HG02642 (cell line): ENCODE measurements around the gene ANKRD30A.
"Not testable (repeated sequence)": the region's sequence is repeated elsewhere in the genome, so short reads cannot be mapped to it uniquely, and the experiment has no call there.

Experiments
- ATAC-seq: cut with Tn5 transposase; IDR thresholded peaks from one replicate; pipeline ENCODE4 v1.9.1; 2021; ENCODE audit warnings: mild to moderate bottlenecking; ENCODE audit not compliant: unreplicated experiment, poor library complexity

ANKRD30A gene, protein sequence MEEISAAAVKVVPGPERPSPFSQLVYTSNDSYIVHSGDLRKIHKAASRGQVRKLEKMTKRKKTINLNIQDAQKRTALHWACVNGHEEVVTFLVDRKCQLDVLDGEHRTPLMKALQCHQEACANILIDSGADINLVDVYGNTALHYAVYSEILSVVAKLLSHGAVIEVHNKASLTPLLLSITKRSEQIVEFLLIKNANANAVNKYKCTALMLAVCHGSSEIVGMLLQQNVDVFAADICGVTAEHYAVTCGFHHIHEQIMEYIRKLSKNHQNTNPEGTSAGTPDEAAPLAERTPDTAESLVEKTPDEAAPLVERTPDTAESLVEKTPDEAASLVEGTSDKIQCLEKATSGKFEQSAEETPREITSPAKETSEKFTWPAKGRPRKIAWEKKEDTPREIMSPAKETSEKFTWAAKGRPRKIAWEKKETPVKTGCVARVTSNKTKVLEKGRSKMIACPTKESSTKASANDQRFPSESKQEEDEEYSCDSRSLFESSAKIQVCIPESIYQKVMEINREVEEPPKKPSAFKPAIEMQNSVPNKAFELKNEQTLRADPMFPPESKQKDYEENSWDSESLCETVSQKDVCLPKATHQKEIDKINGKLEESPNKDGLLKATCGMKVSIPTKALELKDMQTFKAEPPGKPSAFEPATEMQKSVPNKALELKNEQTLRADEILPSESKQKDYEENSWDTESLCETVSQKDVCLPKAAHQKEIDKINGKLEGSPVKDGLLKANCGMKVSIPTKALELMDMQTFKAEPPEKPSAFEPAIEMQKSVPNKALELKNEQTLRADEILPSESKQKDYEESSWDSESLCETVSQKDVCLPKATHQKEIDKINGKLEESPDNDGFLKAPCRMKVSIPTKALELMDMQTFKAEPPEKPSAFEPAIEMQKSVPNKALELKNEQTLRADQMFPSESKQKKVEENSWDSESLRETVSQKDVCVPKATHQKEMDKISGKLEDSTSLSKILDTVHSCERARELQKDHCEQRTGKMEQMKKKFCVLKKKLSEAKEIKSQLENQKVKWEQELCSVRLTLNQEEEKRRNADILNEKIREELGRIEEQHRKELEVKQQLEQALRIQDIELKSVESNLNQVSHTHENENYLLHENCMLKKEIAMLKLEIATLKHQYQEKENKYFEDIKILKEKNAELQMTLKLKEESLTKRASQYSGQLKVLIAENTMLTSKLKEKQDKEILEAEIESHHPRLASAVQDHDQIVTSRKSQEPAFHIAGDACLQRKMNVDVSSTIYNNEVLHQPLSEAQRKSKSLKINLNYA (N-terminal part only)

DNA sequence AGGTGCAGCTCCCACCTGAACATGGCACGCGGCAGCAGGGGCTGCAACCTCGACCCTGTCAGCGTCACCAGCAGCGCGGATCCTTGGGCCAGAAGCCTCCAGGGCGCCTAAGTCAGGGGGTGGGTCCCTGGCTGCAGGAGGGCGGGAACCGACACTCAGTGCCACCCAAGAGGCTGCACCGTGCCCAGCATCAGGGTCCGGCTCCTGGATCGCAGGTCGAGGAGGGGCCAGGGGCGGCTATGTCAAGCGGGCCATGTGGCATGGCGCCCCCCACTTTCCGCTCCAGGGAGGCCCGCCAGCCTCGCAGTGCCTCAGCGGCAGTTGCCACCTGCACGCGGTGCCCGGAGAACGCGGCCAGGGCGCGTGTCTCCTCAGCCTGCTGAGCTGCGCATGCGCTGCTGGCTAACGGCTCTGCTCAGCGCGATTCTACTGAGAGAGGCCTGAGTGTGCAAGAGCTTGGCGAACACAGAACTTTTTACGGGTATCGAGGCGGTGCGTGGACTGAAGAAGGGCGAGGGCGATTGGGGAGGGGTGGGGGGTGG, at the start of gene ANKRD30A:
Gene ANKRD30A, plus strand, starts transcription at position 408 of the 542 bp plus-strand sequence. CDS start 190 bp downstream, outside the sequence.
- no peak for ATAC-seq

DNA sequence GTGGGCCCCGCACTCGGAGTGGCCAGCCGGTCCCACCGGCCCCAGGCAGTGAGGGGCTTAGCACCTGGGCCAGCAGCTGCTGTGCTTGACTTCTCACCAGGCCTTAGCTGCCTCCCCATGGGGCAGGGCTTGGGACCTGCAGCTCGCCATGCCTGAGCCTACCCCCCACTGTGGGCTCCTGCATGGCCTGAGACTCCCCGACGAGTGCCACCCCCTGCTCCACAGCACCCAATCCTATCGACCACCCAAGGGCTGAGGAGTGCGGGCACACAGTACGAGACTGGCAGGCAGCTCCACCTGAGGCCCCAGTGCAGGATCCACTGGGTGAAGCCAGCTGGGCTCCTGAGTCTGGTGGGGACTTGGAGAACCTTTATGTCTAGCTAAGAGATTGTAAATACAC, 49.3 kb upstream of the ANKRD30A start:
- not testable (repeated sequence) for ATAC-seq

DNA sequence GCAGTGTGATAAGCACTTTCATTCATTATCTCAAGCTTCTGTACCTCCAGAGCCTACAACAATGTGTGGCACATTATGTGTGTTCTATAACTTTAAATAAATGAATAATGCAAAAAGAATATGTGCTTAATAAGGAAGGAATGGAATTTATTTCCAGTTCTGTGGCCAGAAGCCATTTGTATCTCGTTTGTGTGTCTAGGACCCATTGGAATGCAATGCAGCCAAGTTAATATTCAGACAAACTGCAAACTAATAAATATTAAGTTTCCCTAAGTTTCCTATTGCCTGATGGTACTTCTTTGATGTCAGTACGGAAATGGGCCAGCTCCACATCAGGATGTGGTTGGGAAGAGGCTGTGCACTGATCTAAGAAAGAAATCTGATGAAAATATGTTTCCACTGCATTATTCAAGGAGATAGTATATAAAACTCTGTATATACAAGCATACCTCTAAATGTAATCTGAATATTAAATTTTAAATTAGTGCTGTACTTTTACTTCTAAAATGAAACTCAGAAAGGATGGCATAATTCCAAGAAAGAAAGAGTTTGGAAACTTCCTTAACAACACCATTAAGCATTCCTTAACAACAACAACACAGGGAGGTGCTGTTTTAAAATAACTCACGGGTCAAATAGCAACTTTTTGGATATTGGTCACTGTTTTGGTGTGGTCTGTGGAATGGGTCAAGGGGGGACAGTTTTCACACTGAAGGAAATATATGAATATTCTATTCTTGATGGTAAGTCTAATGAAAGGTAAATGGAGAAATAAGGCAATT, 29.4 kb upstream of the ANKRD30A start:
- no peak for ATAC-seq

DNA sequence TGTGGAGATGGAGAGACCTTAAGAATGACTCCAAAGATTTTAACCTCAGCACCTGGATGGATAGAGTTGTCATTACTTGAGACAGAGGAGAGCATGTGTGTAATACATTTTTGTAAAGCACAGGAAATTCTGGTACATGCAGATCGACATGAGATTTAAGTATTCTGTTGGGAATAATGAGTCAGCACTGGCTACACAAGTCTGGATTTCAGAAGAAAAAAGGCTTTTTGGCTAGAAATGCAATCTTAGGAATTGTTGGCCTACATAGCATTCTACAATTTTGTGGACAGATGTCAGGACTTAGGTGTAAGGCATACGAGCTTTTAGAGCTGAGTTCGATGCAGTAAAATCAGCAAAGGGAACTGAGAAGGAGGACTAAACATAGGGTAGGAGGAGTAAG, 24.1 kb upstream of the ANKRD30A start:
- no peak for ATAC-seq

DNA sequence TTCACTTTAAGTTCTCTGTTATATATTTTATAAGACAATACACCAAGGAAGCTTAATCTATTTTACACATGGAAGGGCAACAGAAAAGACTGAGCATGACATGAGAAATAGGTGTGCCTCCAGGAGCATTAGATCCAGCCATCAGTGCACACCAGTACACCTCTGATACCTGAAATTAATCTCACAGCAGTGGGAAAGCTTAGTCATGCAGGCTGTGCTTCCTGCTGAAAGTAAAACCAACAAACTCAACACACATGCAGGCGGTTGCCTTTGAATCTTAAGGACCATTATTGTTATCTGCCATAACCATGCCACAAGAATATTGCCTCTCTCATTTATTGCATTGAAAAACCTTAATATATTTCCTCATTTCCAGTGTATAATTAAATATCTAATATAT, 16.4 kb upstream of the ANKRD30A start:
- no peak for ATAC-seq

DNA sequence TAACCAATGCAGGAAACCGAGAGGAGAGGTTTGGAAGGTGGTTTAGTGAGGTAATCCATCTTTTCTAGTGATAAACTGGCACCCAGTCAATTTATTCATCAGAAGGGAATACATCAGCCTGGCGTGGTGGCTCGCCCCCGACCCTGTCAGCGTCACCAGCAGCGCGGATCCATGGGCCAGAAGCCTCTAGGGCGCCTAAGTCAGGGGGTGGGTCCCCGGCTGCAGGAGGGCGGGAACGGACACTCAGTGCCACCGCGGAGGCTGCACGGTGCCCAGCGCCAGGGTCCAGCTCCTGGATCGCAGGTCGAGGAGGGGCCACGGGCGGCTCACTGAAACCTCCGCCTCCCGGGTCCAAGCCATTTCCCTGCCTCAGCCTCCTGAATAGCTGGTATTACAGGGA, 866 bp upstream of the ANKRD30A start:
- ATAC-seq = no peak

DNA sequence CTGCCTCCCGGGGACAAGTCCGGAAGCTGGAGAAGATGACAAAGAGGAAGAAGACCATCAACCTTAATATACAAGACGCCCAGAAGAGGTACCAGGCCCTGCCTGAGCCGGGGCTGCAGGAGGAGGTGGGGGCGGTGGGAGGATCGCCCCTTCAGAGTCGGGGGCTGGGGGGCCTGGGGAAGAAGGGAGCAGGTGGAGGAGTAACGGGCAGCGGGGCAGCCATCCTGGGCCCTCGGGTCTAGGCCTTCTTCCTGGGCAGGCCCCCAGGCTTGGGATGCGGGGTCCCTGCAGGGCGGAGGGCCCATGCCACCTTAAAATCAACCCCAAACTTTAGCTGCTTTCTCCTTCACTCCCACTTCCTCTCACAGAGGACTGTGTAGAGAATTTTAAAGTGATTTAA, 523 bp downstream of the ANKRD30A start:
- ATAC-seq = no peak

DNA sequence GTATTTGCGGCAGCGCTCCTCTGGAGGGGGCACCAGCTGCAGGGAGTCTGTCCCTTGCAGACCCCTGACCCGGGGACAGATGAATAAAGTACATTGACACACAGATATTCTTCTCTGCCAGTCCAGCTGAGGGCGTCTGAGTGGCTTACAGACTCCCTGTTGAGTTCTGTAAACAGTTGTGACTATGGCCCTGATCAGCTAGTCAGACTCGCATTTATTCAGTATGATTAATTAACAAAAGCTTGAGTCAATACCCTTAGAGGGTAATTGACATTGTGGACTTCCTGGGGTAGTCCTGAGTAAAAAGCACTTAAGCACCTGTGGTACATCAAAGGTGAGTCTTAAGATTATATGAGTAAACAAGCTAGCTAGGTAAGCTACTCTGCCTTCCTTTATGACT, 21.0 kb downstream of the ANKRD30A start:
- no peak for ATAC-seq

DNA sequence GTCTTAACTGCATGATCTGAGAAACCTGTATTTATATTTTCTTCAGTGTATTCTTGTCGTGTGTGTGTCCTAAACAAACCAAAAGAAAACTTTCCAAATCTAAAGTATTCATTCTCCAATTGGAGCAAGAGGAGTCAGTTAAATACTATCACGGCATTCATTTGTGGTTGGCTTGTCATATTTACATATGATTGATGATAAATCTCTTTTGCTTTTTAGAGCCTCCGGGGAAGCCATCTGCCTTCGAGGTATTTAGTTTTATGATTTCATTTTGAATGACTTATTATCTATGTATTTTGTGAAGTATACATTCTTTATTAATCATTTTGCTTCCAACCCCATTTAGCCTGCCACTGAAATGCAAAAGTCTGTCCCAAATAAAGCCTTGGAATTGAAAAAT, 37.0 kb downstream of the ANKRD30A start:
- not testable (repeated sequence) for ATAC-seq

DNA sequence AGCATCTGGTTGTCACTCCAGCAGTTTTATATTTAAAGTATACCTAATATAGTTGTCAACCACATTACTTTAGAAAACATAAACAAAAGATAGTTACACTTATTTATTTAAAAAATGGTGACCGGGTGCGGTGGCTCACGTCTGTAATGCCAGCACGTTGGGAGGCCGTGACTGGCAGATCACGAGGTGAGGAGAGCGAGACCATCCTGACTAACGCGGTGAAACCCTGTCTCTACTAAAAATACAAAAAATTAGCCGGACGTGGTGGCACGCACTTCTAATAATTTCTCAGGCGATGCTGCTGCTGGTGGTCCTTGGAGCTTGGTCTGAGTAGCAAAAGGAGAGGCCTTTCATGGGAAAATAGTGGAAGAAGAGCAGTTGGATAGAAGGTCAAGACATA, 46.5 kb downstream of the ANKRD30A start:
- not testable (repeated sequence) for ATAC-seq

DNA sequence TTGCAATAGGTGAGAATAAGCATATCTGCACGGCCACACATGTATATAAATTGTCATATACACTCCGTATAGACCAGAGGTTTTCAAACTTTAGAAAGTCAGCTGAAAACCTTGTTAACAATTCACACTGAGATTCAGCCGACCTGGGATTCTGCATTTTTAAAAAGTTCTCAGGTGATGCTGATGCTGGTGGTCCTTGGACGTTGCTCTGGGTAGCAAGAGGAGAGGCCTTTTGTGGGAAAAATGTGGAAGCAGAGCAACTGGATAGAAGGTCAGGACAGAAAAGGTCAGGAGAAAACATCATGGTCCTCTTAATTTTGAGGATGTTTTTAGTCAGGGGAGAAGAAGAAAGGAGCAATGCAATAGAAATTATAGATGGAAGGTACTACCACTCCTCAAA, 52.9 kb downstream of the ANKRD30A start:
- not testable (repeated sequence) for ATAC-seq

DNA sequence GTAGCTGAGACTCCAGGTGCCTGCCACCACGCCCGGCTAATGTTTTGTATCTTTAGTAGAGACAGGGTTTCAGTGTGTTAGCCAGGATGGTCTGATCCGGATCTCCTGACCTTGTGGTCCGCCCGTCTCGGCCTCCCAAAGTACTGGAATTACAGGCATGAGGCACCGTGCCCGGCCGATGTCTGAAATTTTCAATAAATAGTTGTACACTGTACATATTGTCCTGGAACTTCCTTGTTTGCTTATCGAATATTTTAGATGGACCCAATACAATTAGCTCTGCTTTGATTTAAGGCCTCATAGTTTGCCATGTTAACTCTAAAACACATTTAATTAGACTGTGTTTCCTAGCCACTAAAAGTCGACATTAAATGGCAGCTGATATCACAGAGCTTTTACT, 57.3 kb downstream of the ANKRD30A start:
- not testable (repeated sequence) for ATAC-seq

DNA sequence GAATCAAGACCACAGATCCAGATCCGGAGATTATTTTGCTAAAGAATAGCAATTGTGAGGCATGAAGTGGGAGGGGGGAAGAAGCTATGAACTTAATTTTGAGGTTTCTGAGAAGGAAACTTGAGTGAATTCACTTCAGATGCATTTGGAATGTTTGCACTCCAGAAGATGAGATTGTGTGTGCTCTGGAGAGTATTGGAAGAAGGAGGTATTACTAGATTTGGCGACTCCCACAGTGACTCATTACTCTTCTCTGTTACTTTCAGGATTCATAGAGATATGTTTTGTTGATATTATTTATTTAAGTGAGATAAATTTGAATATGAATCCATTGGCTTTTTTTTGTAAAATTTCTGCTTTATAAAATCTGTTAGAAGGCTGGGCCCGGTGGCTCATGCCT, 80.7 kb downstream of the ANKRD30A start:
- no peak for ATAC-seq

DNA sequence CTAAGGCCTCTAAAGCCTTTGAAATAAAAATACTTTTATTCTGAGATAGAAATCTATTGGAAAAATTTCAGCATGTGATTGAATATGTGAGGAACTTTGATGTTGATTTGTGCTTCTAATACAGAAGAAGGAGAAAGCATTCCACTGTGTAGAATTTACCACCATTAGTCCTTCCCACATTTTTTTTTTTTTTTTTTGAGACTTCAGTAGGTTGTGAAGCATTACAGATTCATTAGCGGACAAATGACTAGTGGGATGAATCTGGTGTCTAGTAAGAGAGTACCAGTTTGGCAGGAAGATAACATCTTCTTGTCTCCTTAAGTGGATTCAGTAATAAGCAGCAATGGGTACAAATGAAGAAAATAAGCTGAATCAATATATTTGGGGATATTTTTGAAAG, 95.5 kb downstream of the ANKRD30A start:
- no peak for ATAC-seq

DNA sequence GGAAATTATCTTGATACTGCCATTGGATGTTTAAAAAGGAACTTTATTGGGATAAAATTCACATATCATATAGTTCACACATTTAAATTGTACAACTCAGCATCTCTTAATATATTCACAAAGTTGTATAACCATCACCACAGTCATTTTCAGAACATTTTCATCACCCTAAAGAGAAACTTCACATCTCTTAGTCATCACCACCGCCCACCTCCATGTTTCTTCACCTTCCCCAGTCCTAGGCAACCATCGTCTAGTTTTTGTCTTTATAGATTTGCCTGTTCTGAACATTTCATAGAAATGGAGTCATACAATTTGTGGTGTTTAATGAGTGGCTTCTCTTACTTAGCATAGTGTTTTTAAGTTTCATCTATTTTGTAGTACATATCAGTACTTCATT, 96.6 kb downstream of the ANKRD30A start:
- no peak for ATAC-seq

DNA sequence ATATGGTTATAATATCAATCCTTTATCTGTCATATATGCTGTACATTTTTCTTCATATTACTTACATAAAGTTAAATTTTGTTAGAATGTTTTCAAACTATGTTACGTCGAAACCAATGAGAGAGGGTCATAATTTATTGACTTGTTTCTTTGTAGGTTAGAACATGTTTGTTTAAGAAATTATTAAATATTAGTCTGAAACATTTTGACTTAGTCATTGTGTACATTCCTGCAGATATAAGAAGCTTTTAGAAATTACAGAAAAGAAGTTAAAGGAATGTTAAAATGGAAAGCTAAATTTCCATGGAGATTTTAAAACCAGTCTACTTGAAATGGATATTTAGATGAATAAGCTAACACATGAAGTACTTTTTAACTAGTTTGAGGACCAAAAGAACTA, 99.8 kb downstream of the ANKRD30A start:
- no peak for ATAC-seq

DNA sequence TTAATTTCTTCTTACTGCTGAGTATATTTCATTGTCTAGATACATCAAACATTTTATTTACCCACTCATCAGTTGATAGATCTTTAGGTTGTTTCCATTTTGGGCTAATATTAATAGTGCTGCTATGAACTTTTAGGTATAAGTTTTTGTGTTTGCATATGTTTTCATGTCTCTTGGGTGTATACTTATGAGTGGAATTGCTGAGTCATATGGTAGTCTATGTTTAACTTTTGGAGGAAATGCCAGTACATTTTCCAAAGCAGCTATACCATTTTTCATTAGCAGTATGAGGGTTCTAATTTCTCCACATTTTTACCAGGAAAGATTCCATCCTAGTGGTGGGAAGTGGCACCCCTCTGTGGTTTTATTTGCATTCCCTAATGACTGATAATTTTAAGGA, 101.1 kb downstream of the ANKRD30A start:
- ATAC-seq = no peak

DNA sequence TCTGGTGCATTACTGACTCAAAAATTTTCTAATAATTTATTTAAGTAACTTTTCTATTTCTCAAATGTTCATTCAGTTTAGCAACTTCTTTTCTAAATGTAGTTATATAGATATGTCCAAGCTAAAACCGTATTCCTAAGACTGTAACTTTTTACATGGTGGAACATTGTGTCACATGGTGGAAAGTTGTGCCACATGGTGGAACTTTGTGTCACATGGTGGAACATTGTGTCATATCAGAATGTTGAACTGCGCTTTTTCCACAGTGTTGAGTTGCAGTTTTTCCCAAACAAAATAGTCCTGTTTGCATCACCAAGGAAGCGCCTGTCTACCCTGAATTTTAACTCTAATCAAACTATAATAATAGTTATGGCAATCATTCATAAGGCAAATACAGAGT, 109.3 kb downstream of the ANKRD30A start:
- no peak for ATAC-seq

DNA sequence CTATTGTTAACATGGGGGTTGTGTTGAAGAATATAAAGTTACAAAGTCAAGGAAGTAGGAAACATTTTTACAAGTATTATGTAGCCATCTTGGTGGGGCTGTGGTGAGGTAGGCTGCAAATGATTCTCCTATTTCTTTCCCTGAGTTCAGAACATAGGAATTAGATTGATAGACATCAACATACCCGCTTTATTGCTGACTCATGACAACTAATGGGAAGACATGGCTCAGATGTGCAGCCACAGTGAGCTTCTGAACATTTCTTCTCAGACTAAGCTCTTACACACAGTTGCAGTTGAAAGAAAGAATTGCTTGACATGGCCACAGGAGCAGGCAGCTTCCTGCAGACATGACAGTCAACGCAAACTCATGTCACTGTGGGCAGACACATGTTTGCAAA, 110.7 kb downstream of the ANKRD30A start:
- ATAC-seq = no peak

DNA sequence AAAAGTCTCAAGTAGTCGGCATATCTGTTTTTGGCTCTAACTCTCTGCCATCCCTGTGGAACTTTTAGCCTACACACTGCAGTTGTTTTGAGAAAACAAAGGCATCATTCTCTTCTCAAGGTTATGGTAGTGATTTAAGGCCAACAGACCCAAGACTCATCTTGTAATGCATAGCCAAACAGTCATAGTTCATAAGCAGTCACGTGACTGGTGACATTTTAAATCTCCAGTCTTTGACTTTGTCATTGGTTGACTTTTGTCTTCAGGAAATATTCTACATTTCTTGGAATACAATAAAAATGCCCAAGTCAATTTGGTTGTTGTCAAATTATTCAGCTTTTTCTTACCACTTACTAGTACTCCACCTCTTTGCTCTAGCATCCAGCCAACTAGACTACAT, 114.8 kb downstream of the ANKRD30A start:
- no peak for ATAC-seq
